ENCODE results near the gene AGAP4.
"Not testable (repeated sequence)": the region's sequence is repeated elsewhere in the genome, so short reads cannot be mapped to it uniquely, and the experiment has no call there.

AGAP4 gene

GRCh38 chr10:45847400-45847799 lies at the start of gene AGAP4:
Gene AGAP4 (minus strand): TSS chr10:45847500. CDS start chr10:45847347, 153 bp downstream.
- not testable (repeated sequence) for DNase-seq

GRCh38 chr10:45890721-45891120 lies 43.4 kb upstream of the AGAP4 start:
- not testable (repeated sequence) for DNase-seq

GRCh38 chr10:45889539-45890230 lies 42.4 kb upstream of the AGAP4 start:
- DNase-seq, result not testable (repeated sequence)

- DNase-seq, result not testable (repeated sequence)
Observed at GRCh38 chr10:45882880-45883279, 35.6 kb upstream of the AGAP4 start.

GRCh38 chr10:45865404-45865803 lies 18.1 kb upstream of the AGAP4 start:
- not testable (repeated sequence) for DNase-seq

DNA sequence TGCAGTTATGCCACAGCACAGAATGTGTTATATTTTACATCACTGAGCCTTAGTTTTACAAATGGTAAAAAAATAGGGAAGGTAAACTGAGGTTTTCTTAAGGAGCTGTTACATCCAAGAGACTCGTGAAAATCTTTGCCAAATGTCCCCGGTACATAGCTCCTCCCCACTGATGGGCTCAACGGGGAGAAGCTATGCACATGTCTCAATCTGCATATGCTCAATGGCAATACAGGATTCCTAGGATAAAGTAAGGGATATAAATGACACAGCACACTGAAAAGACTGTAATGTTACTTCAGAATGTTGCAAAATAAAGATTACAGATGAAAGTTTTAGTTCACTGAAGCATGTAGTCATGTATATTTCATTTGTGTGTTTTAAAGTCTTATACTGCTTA lies 17.0 kb upstream of the AGAP4 start:
- not testable (repeated sequence) for DNase-seq

GRCh38 chr10:45863632-45864031 lies 16.3 kb upstream of the AGAP4 start:
- not testable (repeated sequence) for DNase-seq

DNA sequence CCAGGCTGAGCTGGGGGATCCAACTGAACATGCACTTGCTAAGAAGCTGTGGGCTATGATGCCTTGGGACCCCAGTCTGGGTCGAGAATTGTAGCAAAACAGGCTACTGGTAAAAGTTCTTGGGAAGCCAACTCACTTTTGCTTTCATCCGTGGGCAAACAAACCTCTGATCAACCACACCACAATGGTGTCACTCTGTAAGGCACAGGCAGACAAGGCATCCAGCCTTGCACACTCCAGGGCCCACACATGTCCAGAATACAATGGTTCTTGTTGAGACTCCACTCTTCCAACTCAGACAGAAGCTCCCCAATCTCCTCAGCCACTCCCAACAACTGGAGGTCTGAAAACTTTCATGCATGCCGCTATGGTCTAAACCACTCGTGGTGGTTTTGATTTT lies 10.6 kb upstream of the AGAP4 start:
- not testable (repeated sequence) for DNase-seq

GRCh38 chr10:45848467-45848866 lies 1.2 kb upstream of the AGAP4 start:
- not testable (repeated sequence) for DNase-seq

DNA sequence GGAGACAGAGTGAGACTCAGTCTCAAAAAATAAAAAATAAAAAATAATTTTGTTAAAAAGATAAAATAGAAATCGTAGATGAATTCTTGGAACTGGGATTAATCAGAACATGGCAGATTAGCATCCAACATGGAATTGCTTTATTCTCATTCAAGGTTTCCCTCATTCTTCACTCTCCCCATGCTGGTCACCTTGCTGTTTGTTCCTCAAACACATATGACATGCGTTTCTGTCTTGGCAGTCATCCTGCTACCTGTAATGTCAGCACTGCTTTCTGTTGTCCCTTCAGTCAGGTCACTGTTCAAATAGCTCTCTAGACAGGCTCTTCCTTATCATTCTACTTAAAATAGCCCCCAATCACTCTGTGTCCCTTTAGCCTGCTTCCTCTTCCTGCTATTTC lies 24.4 kb downstream of the AGAP4 start:
- not testable (repeated sequence) for DNase-seq

- DNase-seq, result not testable (repeated sequence)
Observed at GRCh38 chr10:45820107-45820830, 27.0 kb downstream of the AGAP4 start.

GRCh38 chr10:45819552-45819951 lies 27.7 kb downstream of the AGAP4 start:
- DNase-seq, result no peak

- no peak for DNase-seq
Observed at GRCh38 chr10:45817912-45818311, 29.4 kb downstream of the AGAP4 start.

DNA sequence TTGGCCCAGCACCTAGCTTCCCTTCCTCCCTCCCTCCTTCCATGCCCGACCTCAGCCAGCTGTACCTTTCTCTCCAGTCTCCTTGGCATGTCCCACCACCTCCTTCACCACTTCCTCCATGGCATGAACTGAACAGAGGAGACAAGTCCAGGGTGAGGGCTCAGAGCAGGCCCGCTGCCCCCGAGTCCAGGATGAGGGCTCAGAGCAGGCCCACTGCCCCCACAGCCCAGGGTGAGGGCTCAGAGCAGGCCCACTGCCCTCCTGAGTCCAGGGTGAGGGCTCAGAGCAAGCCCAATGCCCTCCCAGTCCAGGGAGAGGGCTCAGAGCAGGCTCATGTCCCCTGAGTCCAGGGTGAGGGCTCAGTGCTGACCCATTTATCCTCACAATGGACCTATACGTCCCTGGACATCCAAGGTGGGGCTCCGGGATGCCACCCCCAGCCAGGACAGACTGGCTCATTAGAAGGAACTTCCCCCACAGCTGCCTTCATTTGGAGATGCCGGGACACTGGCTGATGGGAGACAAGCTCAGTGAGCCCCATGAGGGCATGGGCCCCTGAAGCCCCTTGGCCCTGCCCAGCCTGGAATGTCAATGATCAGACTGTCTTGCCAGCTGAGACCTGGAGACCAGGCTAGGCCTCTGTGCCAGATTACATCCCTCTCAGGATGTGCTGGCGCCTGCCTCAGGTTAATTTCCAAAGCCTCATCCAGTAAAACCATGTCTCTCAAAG lies 30.0 kb downstream of the AGAP4 start:
- DNase-seq, result no peak

GRCh38 chr10:45814146-45814545 lies 33.2 kb downstream of the AGAP4 start:
- not testable (repeated sequence) for DNase-seq

DNA sequence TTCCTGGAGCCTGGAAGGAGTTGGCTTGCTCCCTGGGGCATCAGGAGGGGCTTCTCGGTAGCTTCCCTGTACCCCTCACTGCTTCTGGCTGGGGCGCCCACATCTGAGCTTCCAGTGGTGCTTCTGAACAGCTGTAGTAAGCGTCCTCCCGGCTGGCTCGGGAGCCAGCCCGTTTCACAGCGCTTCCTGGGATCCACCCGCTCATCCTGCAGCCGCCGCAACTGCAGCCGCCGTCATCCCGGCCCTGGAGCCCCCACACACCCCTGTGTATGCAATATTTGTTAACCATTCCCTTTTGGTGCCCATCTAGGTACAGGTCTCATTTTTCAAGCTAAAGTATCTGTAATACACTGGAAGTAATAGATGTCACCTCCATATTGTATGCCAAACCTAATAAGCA lies 34.3 kb downstream of the AGAP4 start:
- DNase-seq, result not testable (repeated sequence)

DNA sequence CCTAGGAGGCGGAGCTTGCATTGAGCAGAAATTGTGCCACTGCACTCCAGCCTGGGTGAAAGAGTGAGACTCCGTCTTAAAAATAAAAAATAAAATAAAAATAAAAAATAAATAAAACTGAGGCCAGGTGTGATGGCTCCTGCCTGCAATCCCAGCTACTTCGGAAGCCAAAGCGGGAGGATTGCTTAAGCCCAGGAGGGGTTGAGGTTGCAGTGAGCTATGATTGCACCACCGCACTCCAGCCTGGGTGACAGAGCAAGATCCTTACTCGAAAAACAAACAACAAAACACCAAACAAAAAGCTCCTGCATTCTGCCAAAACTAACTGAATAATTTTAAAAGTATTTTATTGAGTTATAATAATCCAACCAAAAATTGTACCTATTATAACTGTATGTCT lies 36.2 kb downstream of the AGAP4 start:
- no peak for DNase-seq

GRCh38 chr10:45809837-45810236 lies 37.5 kb downstream of the AGAP4 start:
- DNase-seq, result no peak

DNA sequence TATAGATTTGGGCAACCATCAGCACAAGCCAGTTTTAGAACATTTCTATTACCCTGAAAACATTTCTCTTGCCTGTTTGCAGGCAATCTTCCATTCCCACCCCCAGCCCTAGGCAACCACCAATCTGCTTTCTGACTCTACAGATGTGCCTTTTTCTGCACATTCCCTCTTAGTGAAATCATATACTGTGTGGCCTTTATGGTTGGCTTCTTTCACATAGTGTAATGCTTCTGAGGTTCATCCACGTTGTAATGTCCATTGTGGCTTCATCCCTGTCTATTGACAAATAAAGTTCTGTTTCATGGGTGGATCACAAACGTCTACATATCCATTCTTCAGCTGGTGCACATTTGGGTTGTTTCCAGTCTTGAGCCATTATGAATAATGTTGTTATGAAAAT lies 42.3 kb downstream of the AGAP4 start:
- not testable (repeated sequence) for DNase-seq

DNA sequence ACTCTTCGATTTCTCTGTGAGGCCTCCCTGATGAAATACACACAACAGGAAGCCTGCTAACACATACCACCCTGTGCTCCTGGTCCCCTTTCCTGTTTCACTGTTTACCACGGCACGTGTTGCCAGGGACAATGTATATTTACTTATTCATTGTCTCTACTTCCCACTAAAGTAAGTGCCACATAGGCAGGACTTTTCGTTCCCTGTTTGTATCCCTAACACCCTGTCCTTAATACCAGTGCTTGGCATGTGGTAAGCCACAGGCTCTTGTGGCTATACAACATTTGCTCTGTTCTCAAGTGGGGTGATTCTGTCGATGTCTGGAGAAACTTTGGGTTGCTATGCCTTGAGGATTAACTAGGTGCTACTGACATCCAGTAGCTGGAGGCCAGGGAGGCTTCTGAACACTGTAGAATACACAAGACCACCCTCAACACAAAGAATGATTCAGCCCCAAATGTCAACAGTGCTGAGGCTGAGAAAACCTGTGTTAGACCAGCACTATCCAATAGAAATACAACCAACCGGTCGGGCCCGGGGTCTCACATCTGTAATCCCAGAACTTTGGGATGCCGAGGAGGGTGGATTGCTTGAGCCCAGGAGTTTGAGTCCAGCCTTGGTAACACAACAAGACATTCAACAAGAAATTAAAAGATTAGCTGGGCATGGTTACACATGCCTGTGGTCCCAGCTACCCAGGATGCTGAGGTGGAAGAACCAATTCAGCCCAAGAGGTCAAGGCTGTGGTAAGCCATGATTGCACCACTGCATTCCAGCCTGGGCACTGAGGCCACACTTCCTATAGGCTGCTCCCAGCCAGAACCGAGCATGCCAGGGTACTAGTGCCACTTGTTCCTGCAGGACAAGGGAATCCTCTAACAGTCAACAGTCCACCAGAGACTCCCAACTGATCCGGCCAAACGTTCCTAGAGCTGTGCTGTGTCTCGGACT lies 44.0 kb downstream of the AGAP4 start:
- not testable (repeated sequence) for DNase-seq

- DNase-seq, result not testable (repeated sequence)
Observed at GRCh38 chr10:45794761-45795160, 52.5 kb downstream of the AGAP4 start.

- not testable (repeated sequence) for DNase-seq
Observed at GRCh38 chr10:45790694-45791426, 56.4 kb downstream of the AGAP4 start.

Measured in activated effector memory CD4-positive, alpha-beta T cell treated with Interleukin-2 at 50 U/mL for 16 hours (primary cell).